Posterior cingulate gyrus (tissue), 11 donors: Measurements from ENCODE around the gene SMCO4.
"Not testable (repeated sequence)": the region's sequence is repeated elsewhere in the genome, so short reads cannot be mapped to it uniquely, and the experiment has no call there.

Source experiments
- DNase-seq, 10 donors: peaks; one replicate each; pipeline versions ENCODE4 v3.0.0 to v3.0.0-alpha.2; 2020 to 2021; ENCODE audit warnings: mixed read lengths in 3 of 10
- intact Hi-C: fragments of 100-400 bp; cut with DNase I; formaldehyde crosslinking; loops from one replicate; pipeline ENCODE4 v1.15.1; 2023

The SMCO4 gene

DNA sequence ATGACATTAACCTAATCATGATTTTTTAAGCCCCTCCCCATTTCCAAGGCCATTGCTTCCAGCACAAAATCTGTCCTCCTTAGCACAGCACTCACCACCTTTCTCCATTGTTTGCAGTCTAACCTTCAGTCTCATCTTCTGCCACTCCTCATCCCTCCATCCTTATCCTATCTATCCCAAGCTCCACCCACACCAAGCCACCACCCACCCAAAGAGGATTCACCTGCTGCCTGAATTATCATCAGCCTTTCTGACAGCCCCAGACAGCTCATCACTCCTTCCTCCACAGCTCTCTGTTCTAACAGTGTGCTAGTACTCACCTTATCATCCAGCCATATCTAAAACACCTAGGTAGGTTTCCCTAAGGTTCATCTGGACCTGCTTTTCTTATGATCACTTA, 20.7 kb upstream of the SMCO4 start:
- intact Hi-C loops: no loop called here
- no peak for DNase-seq

DNA sequence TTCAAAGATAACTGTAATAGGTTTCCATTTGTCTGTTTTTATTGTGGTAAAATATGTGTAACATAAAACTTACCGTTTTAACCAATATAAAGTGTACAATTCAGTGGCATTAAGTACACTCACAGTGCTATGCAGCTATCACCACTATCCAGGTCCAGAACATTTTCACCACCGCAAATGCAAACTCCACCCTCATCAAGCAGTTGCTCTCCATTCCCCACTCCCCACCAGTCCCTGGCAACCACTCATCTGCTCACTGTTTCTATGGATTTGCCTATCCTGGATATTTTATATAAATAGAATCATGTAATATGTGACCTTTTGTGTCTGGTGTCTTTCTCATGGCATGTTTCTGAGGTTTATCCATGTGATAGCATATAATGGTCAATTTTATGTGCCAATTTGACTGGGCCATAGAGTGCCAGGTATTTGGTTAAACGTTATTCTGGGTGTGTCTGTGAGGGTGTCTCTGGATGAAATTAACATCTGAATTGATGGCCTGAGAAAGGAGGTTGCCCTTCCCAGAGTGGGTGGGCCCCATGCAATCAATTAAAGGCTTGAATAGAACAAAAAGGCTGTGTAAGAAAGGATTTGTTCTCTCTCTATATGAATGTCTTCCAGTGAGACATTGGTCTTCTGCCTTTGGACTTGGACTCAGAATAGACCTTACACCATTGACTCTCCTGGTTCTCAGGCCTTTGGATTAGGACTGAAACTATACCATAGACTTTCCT, 17.2 kb upstream of the SMCO4 start:
- intact Hi-C loops: no loop called here

DNA sequence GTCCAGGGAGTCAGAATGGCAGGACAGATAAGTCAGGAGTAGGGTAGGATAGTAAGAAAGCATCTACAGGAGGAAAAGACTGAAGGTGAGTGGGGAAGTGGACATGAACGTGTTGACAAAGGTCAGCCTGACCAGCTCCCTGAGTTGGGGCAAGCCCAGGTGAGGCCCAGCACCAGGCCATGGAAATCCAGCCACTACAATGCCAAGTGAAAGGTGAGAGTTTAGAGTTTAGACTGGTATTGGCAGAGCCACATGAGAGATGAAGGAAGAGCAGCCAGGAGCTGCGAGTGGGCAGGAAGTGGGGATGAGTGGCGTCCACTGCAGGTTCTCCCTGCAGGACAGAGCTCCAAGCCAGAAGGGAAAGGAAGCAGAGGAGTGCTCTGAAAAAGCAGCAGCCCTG, 16.5 kb upstream of the SMCO4 start:
- DNase-seq: no peak
- intact Hi-C loops: no loop called here

More for the DNA sequence above, 17.2 kb upstream of the SMCO4 start:
- no peak for DNase-seq

DNA sequence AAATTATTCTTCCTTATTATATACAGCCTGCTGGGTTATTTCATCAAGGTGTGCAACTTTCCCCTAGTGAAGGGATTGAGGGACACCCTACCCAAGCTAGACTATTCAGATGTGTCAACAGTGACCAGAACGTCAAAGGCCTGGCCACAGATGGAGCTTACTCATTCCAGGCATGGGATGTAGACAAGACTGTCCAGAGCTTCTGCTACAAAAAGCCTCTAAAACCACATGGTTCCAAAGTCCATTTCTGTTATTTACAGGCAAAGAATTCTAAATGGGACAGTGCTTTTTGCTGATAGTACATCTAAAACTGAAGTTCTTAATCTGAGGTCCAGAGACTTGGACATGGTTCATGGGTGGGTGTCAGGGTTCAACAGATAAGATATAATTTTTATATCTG, 9.7 kb upstream of the SMCO4 start:
- intact Hi-C loops: no loop called here
- DNase-seq: no peak

DNA sequence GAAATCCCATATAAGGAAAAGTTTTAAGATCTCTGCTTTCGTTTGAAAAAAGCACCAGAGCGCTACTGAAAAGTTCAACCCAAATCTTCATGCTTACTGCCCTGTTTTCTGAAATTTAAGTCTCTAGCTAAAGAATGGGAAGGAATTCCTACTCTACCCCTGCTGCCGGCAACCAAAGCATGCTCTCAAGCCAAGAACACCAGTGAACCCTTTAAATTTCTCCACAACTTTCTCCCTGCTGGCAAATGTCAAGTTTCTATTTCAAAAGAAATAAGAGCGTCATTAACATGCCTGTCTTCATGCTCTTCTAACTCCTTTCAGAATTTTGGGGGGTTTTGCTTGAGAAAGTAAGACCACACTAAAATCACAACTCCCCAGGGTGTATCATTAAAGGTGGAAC, 6.8 kb upstream of the SMCO4 start:
- intact Hi-C loops: no loop called here
- DNase-seq: no peak

DNA sequence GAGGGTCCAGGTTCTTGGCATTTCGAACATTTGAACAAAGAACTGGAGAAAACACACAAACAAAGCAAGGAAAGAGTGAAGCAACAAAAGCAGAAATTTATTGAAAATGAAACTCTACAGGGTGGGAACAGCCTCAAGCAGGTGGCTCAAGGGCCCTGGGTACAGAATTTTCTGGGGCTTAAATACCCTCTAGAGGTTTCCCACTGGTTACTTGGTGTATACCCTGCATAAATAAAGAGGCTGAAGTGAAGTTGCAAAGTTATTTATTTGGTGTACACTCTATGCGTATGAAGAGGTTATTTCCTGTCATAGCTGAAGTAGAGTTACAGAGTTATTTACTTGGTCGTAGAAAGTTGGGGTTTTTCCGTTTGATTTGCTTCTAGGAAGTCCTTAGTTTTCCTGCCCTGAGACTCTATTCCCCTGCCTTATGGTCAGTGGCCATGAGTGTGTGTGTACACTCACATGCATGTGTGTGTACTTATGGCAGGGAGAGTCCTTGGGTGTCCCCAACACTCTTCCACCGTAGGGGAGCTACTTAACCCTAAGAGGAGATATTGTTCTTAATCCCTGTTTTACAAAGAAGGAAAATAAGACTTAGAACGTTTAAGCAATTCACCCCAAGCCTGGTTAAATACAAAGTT, 5.6 kb upstream of the SMCO4 start:
- intact Hi-C loops: no loop called here
- no peak for DNase-seq

DNA sequence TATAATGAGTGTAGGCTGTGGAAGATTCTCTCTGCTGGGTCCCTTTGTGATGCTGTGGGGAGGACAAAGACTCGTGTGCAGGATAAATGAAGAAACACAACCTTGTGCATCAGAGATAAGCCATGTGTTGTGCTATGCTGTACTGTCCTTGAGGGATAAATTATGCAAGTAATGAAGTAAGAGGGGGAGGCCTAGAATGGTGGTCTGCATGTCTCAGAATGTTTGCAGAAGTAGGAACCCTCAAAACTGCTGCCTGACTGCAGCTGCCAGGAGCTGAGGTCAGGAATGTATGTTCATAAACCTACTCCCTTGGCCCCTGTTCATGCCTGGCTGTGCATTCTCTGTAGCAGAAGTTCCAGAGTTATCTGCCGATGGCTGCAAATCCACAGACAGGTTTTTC, 4.6 kb upstream of the SMCO4 start:
- DNase-seq: no peak
- intact Hi-C loops: no loop called here

DNA sequence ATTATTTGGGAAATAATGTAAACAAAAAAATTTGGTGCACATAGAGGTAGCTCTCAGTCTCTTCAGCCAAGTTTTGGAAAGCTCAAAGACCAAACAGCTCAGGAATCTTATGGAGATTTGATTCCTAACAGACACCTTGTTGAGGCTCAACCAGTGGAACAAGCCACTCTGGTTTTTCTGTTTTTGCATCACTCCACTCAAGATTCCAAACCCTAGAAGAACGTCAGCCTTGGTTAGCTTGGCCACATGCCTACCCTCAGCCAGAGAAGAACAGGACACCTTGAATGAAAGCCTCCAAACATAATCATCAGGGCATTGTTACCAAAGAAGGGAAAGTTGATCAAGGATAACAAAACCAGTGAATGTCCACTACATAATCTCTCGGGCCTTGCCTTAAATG, 3.8 kb upstream of the SMCO4 start:
- intact Hi-C loops: no loop called here
- DNase-seq: no peak

DNA sequence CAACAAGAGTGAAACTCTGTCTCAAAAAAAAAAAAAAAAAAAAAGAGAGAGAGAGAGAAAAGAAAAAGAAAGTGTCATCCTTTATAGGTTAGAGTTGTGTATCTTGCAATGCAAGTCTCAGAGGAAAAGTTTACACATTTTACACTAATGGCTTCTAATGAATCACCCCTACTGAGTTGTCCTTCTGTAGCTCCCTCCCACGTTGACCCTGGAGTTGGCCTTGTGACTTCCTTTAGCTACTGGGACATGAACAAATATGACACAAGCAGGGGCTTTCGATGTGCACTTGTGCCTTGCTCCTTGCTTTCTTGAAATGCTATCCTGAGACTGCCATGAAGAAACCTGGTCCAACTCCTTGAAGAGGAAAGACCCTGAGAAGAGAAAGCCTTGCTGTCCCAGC, 2.4 kb upstream of the SMCO4 start:
- intact Hi-C loops: no loop called here
- DNase-seq: no peak

DNA sequence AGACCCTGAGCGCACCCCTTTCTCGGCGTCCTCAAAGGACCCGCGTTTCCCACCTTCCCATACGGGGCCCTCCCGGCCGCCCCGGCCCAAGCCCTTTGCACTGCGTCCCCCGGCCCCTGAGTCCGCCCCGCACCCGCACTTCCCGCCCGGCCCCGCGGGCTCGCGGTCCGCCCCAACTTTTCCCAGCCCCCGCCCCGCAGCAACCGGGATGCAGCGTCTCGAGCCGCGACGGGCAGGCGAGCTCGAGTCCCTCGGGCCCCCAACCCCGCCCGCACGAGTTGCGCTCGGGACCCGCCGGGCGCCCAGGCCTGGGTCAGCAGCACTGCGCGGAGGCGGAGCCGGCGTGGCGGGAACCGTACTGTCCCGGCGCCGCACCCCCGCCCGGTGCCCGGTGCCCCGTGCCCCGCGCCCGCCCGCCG, 371 bp downstream of the SMCO4 start:
- DNase-seq: peak in 2 of 10 donors; percentile 77
- intact Hi-C loops: loop anchor here (1.0 kb wide), 1 partner anchor 309 kb away; no protein-coding TSS in a partner anchor

DNA sequence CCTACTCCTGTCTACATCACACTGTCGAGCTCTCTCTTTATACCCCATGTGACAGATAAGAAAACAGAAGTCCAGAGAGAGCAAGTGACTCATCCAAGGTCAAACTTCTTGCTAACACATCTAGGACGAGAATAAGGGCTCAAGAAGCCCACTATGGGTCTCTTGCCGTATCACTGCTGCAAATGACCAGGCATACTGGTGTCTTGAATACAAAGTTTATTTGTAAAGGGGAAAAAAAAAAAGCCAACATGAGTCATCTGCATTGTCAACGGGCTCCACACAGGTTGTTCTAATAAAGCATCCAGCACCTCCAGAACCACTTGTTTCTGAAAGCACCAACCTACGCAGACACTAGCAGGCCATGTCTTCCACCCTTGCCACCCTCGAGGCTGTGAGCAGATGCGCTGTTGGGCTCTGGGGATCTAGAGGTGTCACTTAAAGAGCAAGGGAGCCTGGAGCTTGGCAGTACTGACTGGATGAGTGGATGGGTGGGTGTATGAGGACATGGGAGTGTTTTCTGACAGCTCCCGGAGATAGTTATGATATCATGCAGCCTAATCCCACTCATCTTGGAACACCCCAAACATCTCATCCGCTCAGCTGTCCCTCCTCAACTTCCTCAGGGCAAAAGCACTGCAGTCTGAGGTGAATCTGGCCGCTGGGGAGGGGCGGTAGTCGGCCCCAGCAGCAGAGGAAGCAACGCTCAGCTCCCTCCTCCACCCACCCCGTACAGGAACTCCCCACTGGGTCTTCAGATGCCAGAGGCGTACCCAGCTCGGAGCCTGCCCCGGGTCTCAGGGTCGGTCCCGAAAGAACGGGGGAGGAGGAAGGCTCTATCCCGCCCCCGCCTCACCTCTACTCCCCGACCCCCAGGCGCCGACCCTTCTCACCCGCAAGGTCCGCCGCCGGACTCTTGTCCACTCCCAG, 1.0 kb downstream of the SMCO4 start:
- peak in 7 of 10 donors; percentile 27 to 89 (median 38) for DNase-seq
- intact Hi-C loops: no loop called here

DNA sequence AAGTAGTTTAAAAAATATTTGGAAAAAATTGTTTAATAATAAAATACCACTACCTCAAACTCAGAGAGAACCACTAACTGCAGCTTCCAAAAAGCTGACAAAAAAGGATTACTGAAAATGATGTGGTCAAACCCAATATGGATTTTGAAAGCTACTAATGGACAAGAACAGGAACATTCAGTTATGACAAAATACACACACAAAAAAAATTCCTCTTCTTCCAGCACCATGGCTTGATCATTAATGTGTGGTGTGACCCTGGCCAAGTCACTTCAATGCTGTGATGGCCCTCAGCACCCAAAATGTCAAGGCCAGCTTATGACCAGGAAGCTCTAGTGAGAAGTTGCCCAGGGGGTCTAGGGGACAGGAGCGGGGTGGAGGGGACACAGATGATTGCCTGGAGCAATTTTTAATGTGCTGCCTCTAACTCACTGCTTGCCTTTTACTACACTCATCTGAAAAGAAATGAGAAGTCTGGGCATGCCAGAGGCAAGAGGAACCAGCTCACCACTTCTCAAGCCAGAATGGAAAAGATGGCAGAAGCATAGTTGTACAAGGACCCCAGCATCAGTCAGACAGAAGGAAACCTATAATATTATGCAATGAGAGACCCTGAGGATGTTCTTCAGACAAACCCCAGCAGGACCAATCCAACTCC, 2.2 kb downstream of the SMCO4 start:
- no peak for DNase-seq
- intact Hi-C loops: no loop called here

DNA sequence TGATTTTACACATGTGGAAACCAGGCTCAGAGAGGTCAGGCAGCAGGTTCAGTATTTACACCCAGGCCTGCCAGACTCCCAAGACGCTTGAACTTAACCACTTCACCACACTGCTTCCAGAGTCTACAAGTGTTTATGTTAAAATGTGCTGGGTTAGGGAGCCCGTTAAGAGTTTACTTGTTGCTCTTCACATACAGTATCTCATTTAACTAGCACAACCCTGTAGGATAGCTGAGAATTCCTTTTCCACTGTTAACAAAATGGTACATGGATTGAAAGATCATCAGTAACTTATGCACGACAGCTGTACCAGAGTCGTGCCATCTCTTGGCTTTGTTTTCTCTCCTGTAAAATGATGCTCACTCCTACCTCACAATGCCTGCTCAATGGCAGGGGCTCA, 2.9 kb downstream of the SMCO4 start:
- intact Hi-C loops: no loop called here

DNA sequence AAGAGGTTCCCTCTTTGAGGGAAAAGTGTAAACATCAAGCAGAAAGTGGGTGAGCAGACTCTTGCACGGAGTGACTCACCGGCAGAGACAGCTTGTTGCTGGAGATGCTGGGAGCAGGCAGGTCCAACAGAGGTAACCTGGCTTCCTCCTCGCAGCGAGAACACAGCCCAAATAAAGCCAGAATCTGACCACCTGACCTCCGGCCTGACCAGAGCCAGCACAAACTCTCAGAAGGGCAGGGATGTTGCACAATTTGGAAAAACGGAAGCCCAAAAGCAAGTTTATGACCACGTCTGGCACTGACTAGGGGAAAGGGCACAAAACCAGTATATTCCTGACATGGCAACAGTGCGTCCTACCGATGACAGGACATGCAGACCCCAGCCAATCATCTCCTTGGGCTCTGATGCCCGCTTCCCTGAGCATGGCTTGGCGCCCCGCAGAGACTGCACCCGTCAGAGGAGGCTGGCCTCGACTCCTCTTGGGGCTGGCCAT, 5.4 kb downstream of the SMCO4 start:
- intact Hi-C loops: no loop called here
- peak in 5 of 10 donors; percentile 19 to 90 (median 51) for DNase-seq

More for the DNA sequence above, 2.9 kb downstream of the SMCO4 start:
- no peak for DNase-seq

DNA sequence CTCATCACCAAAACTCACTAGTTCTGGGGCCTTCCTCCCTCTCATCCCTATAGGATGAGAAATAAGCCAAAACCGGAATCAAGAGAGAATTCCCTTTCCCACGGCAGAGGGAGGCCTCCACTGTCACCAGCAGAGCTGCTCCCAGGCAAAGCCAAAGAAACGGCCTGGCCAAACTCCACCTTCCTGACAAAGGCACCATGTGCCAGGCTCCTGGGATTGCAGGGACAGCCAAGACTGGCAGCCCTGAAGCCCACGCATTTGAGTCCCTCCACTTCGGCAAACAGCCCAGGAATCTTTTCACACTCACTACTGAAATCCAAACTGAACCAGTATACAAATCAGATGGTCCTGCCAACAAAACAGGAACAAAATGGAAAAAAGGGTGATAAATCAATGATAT, 6.1 kb downstream of the SMCO4 start:
- intact Hi-C loops: no loop called here
- DNase-seq: peak; percentile 34 to 95 (median 68)

DNA sequence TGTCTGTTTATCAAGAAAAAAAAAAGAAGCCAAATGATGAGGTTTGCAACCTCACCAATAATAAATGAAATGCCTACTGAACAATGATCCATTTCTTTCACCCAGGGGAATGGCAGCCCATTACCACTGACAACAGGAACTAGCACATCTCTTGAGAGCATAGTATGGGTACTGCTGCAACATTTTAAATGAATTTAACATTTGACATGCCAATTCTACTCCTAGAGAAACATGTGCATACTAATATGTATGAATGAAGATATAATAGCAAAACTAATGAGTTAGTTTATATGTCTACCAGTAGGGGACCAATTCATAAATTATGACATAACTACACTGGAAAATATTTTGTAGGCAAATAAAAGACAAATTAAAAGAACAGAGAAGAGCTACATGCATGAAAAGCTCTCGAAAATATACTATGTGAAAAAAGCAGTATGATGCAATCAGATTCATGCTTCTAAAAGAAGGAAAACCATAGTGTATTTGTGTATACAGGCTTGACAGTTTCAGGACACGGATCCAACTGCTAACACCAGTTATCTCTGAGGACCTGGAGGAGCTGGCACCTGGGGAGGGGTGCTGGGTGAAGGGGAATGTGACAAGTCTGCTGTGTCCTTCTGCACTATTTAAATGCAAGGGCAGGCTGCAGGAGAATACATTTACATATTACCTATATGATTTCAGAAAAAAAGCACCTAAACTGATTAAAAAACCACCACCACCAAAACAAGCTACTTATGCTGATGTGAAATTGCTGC, 6.9 kb downstream of the SMCO4 start:
- DNase-seq: no peak

DNA sequence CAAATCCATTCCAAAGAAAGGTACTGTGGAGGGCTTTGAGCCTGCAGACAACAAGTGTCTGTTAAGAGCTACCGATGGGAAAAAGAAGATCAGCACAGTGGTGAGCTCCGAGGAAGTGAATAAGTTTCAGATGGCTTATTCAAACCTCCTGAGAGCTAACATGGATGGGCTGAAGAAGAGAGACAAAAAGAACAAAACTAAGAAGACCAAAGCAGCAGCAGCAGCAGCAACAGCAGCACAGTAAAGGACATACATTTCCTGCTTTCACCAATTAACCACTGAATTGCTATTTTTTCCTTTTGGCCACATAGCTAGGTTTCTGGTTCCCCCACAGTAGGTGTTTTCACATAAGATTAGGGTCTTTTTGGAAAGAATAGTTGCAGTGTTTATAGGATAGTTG, 7.6 kb downstream of the SMCO4 start:
- intact Hi-C loops, DNase-seq: not testable (repeated sequence)

More for the DNA sequence above, 6.9 kb downstream of the SMCO4 start:
- intact Hi-C loops: no loop called here

DNA sequence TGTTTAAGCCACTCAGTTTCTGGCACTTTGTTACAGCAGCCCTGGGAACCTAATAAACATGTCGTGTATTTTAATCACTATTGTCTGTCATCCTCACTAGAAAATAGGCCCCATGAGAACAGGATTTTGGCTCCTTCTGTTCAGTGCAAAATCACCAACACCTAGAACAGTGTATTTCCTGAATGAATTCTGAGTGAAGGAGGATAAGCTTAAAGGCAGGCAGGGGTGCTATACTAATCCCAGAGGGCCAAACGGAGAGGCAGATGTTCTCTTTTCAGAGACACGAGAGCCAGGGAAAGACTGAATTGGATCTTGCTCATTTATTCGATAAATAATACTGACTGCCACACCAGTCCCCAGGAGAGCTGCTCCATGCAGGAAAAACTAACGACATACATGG, 10.4 kb downstream of the SMCO4 start:
- no peak for DNase-seq
- intact Hi-C loops: no loop called here

DNA sequence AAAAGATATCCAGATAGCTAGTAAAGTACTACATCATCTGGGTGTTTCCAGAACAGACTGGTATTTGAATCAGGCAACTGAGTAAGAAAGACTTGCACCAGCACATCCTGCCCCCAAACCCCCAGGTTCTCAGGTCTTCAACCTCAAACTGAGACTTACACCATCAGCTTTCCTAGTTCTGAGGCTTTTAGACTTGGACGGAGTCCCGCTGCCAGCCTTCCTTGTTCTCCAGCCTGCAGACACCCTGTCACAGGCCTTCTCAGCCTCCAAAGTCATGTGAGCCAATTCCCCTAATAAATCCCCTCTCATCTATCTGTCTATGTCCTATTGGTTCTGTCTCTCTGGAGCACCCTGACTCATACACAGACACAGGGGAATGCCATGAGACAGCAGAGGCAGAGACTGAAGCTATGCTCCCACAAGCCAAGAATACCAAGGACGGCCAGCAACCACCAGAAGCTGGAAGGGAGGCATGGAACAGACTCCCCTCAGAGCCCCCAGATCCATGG, 10.9 kb downstream of the SMCO4 start:
- peak in 1 of 10 donors; percentile 35 for DNase-seq
- intact Hi-C loops: no loop called here

DNA sequence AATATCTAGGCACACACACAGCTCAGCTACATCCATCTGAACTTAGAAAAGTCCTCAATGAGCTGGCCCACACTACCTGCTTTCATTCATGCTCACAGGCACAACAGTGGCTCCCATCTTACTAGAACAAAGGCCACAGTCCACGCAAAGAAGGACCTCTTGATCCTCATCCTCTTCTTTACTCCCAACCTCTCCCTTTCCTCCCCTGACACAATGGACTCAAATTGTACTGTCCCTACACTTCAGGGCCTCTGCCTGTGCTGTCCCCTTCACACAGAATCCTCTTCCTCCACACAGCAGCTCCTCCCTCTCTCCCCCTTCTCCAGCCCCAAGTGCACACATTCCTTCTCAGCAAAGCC, 12.7 kb downstream of the SMCO4 start:
- intact Hi-C loops: no loop called here
- DNase-seq: peak in 1 of 10 donors; percentile 29
